Cardiac muscle cell (in vitro differentiated cells and primary cell): ENCODE measurements around the gene ADGRB2. TPM values are rescaled to one million over a fixed set of nuclear protein-coding genes. Genes with fewer than 3 reads are reported as not detected.

Experiments used
- DNase-seq, 2 donors: peaks; one replicate each; pipeline versions ENCODE4 v3.0.0 to v3.0.0-alpha.2; 2010 to 2017; ENCODE audit warnings: low read depth in 1 of 2, low spot score in 1 of 2
- H3K27ac ChIP-seq: fragments of 200-600 bp; sonication (generic); 2 replicates; pipeline ENCODE4 v1.5.1; 2016
- H3K27me3 ChIP-seq: fragments of 200-600 bp; sonication (generic); 2 replicates; pipeline ENCODE4 v1.6.0; 2016; ENCODE audit warnings: control low read depth
- H3K36me3 ChIP-seq: fragments of 200-600 bp; sonication (generic); 2 replicates; pipeline ENCODE4 v1.5.1; 2016; ENCODE audit warnings: control low read depth
- H3K4me1 ChIP-seq: fragments of 200-600 bp; sonication (generic); 2 replicates; pipeline ENCODE4 v1.8.1; 2017; ENCODE audit warnings: low read depth, mild to moderate bottlenecking, mixed run types
- H3K4me3 ChIP-seq: fragments of 200-600 bp; sonication (generic); 2 replicates; pipeline ENCODE4 v1.5.1; 2016; ENCODE audit warnings: mild to moderate bottlenecking
- H3K9me3 ChIP-seq: fragments of 200-600 bp; sonication (generic); 2 replicates; pipeline ENCODE4 v1.5.1; 2017; ENCODE audit warnings: low read depth, mild to moderate bottlenecking, control low read depth
- CTCF ChIP-seq: IDR thresholded peaks from 2 replicates; pipeline ENCODE4 v1.5.1; 2012; ENCODE audit warnings: low read depth, mild to moderate bottlenecking, low read length
- polyA plus RNA-seq: library from polyadenylated mRNA; unstranded; fragments of >200 nt; fragmentation: Nextera tagmentation; extraction: Ambion mirVana; gene quantifications from 2 replicates; pipeline ENCODE4 v1.2.1, GENCODE V29; 2016
- total RNA-seq: library from RNA; depleted of rRNA; stranded (reverse); fragments of >200 nt; gene quantifications from 2 replicates; pipeline ENCODE4 v1.2.3, GENCODE V29; 2016

ADGRB2 gene
- total and polyA plus RNA-seq, 2 experiments from 2014 or later = 95.0 to 309 TPM

DNA sequence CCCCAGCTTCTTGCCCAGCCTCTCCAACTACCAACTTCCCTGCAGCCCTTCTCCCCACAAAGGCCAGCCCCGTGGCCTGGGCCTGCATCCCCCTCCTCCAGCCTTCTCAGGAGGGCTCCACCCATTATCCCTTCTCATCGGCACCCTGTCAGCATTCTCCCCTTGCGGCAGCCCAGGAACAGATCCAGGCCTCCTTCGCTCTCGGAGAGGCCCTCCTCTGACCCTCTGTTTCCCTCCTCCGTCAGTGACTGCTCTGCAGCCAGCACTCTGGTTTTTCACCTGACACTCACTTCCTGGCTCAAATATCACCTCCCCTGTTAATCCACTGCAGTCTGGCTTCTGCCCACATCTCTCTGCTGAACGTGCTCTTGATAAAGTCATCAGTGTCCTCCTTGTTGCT is 17.5 kb downstream of the ADGRB2 start:
- H3K9me3 ChIP-seq = no peaks in the 10 kb centered on the region
- H3K4me1 ChIP-seq = peaks cover 72% of the 10 kb centered on the region
- no peaks in the 10 kb centered on the region for H3K27me3 ChIP-seq
- peak in 1 of 2 donors; percentile 87 for DNase-seq
- H3K4me3 ChIP-seq = no peak overlapping the region
- no peaks in the 10 kb centered on the region for H3K36me3 ChIP-seq
- TF ChIP-seq CTCF = no peak
- H3K27ac ChIP-seq = peak overlapping the region; percentile 85

DNA sequence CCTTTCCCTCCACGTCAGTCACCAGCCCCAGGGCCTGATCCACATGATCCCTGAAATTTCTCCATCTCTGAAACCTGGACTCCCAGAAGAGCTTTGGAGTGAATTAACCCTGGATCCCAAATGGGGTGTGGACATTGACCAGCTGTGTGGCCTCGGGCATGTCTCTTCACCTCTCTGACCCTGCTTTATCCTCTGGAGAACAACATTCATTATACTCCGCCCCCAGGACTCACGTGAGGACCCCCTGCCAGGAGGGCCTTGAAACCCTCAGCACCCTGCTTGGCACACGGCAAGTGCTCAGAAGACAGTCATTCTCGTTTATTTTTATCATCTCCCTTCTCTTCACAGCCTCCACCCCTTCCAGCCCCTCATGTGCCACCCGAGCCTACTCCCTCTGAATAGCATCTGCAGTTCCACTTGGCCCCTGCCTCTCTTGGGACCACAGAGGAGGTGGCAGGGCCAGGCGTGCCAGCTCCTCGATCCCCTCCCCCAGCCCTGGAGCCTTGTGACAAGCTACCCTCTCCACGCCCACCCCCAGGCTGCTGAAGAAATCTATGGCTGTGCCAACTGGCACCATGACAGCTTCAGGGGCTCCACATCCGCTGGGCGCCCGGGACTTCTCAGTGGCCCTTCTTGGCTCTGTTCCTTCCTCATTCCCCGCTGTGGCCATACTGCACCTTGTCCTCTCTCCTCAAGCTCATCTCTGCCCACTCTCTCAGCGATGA is 18.0 kb downstream of the ADGRB2 start:
- DNase-seq = no peak

DNA sequence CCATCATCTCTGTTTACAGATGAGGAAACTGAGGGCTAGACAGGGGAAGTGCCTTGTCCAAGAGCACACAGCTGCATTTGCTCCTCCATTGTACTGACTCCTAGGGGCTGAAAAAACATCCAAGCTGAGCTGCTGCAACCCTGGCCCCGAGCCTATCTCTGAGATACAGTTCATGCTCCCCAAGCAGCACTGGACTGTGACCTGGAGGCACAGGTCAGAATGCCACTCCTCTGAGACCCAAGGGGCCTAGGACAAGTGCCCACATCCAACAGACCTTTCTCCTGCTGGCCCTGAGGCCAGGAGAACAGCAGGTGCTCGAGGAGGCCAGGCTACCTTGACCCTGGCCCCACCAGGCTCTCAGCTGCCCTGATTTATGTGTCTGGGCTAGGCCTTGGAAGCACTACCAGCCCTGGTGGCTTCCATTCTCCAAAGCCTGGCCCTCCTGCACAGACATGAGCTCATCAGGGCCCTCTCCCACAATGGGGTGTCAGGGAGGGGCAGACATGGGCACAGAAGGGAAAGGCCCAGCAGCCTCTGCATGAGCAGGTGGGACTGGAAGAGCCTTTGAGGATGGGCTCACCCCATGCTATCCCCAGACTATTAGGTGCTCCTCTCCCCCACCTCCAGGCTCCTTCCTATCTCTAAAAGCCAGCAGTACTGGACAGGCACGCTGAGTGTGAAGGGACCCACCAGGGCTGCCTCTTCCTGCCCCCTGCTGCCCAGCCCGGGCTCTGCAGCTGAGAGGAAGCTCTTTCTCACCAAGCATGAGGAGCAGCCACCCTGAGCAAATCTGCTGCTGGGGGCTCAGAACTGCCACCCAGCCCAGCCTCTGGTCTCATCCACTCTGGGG is 18.8 kb downstream of the ADGRB2 start:
- Histone ChIP-seq H3K27me3 (no peaks in the 10 kb centered on the region), H3K36me3 (no peaks in the 10 kb centered on the region), H3K9me3 (no peaks in the 10 kb centered on the region), H3K4me3 (no peak overlapping the region), H3K4me1 (peaks cover 59% of the 10 kb centered on the region), H3K27ac (peak overlapping the region; percentile 85)
- DNase-seq = peak; percentile 76 to 83
- TF ChIP-seq CTCF = peak; percentile 92

More for the DNA sequence above, 18.0 kb downstream of the ADGRB2 start:
- peak overlapping the region; percentile 85 for H3K27ac ChIP-seq
- no peak overlapping the region for H3K4me3 ChIP-seq
- TF ChIP-seq CTCF = no peak
- peaks cover 67% of the 10 kb centered on the region for H3K4me1 ChIP-seq
- H3K9me3 ChIP-seq = no peaks in the 10 kb centered on the region
- no peaks in the 10 kb centered on the region for H3K36me3 ChIP-seq
- no peaks in the 10 kb centered on the region for H3K27me3 ChIP-seq

GRCh38 chr1:31744165-31744888 is 19.8 kb downstream of the ADGRB2 start:
- no peak overlapping the region for H3K4me3 ChIP-seq
- TF ChIP-seq CTCF = no peak
- H3K4me1 ChIP-seq = peaks cover 49% of the 10 kb centered on the region
- H3K27me3 ChIP-seq = no peaks in the 10 kb centered on the region
- no peaks in the 10 kb centered on the region for H3K9me3 ChIP-seq
- H3K27ac ChIP-seq = peak overlapping the region; percentile 85
- H3K36me3 ChIP-seq = peaks cover 7% of the 10 kb centered on the region
- no peak for DNase-seq

GRCh38 chr1:31742462-31743212 is 21.5 kb downstream of the ADGRB2 start:
- H3K9me3 ChIP-seq = no peaks in the 10 kb centered on the region
- H3K36me3 ChIP-seq = peaks cover 23% of the 10 kb centered on the region
- peaks cover 32% of the 10 kb centered on the region for H3K4me1 ChIP-seq
- H3K27ac ChIP-seq = peak overlapping the region; percentile 65
- no peak for TF ChIP-seq CTCF
- H3K4me3 ChIP-seq = no peak overlapping the region
- no peaks in the 10 kb centered on the region for H3K27me3 ChIP-seq
- DNase-seq = no peak
